GM12864 (cell line): ENCODE data around the gene XRCC5.
A peak's percentile ranks its signal among the peaks of the same experiment; 100 is the strongest.
"Not testable (repeated sequence)": the region's sequence is repeated elsewhere in the genome, so short reads cannot be mapped to it uniquely, and the experiment has no call there.

ENCODE experiments used
- DNase-seq: peaks from one replicate; pipeline ENCODE4 v3.0.0-alpha.2; 2011; ENCODE audit warnings: low read depth
- H3K4me3 ChIP-seq: 2 replicates; pipeline ENCODE4 v1.5.1; 2011; ENCODE audit warnings: mild to moderate bottlenecking, low read depth, low read length, control low read depth
- CTCF ChIP-seq: IDR thresholded peaks from 2 replicates; pipeline ENCODE4 v1.5.1; 2011; ENCODE audit warnings: low read depth, mild to moderate bottlenecking, moderate library complexity, low read length, control low read depth, inconsistent platforms; ENCODE audit errors: missing control alignments

Gene XRCC5

GRCh38 chr2:216139884-216140283 is 30.7 kb downstream of the XRCC5 start:
- H3K4me3 ChIP-seq = no peak overlapping the region
- peak; percentile 41 for TF ChIP-seq CTCF
- DNase-seq = no peak

GRCh38 chr2:216141516-216141915 is 32.4 kb downstream of the XRCC5 start:
- H3K4me3 ChIP-seq, DNase-seq: not testable (repeated sequence)

- no peak for TF ChIP-seq CTCF
- peak; percentile 73 for DNase-seq
- no peak overlapping the region for H3K4me3 ChIP-seq
These were observed 33.4 kb downstream of the XRCC5 start for GRCh38 chr2:216142540-216142939.

- no peak for DNase-seq
- H3K4me3 ChIP-seq = no peak overlapping the region
- TF ChIP-seq CTCF = no peak
These were observed 35.2 kb downstream of the XRCC5 start for GRCh38 chr2:216144372-216144771.

GRCh38 chr2:216144857-216145256 is 35.7 kb downstream of the XRCC5 start:
- H3K4me3 ChIP-seq = no peak overlapping the region
- DNase-seq = no peak
- TF ChIP-seq CTCF = no peak

GRCh38 chr2:216146573-216146972 is 37.4 kb downstream of the XRCC5 start:
- DNase-seq = no peak
- H3K4me3 ChIP-seq = no peak overlapping the region
- TF ChIP-seq CTCF = no peak

GRCh38 chr2:216147172-216148131 is 38.3 kb downstream of the XRCC5 start:
- no peak for TF ChIP-seq CTCF
- H3K4me3 ChIP-seq = no peak overlapping the region
- DNase-seq = no peak
